ENCODE data around the gene RBM34.
A peak's percentile ranks its signal among the peaks of the same experiment; 100 is the strongest.

RBM34 gene

GRCh38 chr1:235152235-235152634, 8.8 kb downstream of the RBM34 start:
- DNase-seq = no peak

GRCh38 chr1:235151033-235151432, 10.0 kb downstream of the RBM34 start:
- DNase-seq = no peak

GRCh38 chr1:235149824-235150223, 11.2 kb downstream of the RBM34 start:
- no peak for DNase-seq

- DNase-seq = no peak
These were observed 13.8 kb downstream of the RBM34 start for GRCh38 chr1:235147269-235147668.

GRCh38 chr1:235145639-235146038, 15.4 kb downstream of the RBM34 start:
- no peak for DNase-seq

- no peak for DNase-seq
These were observed 18.1 kb downstream of the RBM34 start for GRCh38 chr1:235142991-235143390.

GRCh38 chr1:235139315-235139714, 21.7 kb downstream of the RBM34 start:
- no peak for DNase-seq

GRCh38 chr1:235138821-235139220, 22.2 kb downstream of the RBM34 start:
- DNase-seq = no peak

- no peak for DNase-seq
These were observed 24.9 kb downstream of the RBM34 start for GRCh38 chr1:235136111-235136510.

GRCh38 chr1:235134171-235134570, 26.9 kb downstream of the RBM34 start:
- DNase-seq = no peak

- DNase-seq = no peak
These were observed 28.0 kb downstream of the RBM34 start for GRCh38 chr1:235133086-235133485.

GRCh38 chr1:235131961-235132360, 29.1 kb downstream of the RBM34 start:
- DNase-seq = no peak

- DNase-seq = no peak
These were observed 30.2 kb downstream of the RBM34 start for GRCh38 chr1:235130766-235131270.

GRCh38 chr1:235129774-235130570, 31.1 kb downstream of the RBM34 start:
- DNase-seq = no peak

- DNase-seq = peak; percentile 86 to 94
These were observed 32.4 kb downstream of the RBM34 start, which contains the start of gene TOMM20 for GRCh38 chr1:235128456-235129328. TSS of gene TOMM20 (minus strand) at chr1:235128837. CDS start at chr1:235128715, 122 bp downstream.

- DNase-seq = no peak
These were observed 33.2 kb downstream of the RBM34 start for GRCh38 chr1:235127732-235128455.

- no peak for DNase-seq
These were observed 33.8 kb downstream of the RBM34 start for GRCh38 chr1:235127203-235127602.

GRCh38 chr1:235124665-235125064, 36.4 kb downstream of the RBM34 start:
- DNase-seq = no peak

- DNase-seq = no peak
These were observed 36.9 kb downstream of the RBM34 start for GRCh38 chr1:235124111-235124510.

GRCh38 chr1:235122348-235122747, 38.7 kb downstream of the RBM34 start:
- DNase-seq = no peak

GRCh38 chr1:235113183-235113917, 47.7 kb downstream of the RBM34 start:
- no peak for DNase-seq
